K562 (cell line): ENCODE measurements around the gene ANO1.

Experiments used
- CTCF ChIP-seq, 3 experiments: IDR thresholded peaks in 2 of 3; conservative IDR thresholded peaks in 1 of 3; 2 replicates each; pipeline ENCODE4 v1.5.1; 2011 to 2012; ENCODE audit warnings: low read length in 3 of 3, mild to moderate bottlenecking in 3 of 3, control low read depth in 2 of 3, improper control_type of control experiment in 1 of 3, inconsistent platforms in 1 of 3, low read depth in 1 of 3, mixed read lengths in 1 of 3, moderate library complexity in 1 of 3; ENCODE audit not compliant: insufficient read depth in 2 of 3
- PREB ChIP-seq: sonication (generic); formaldehyde crosslinking; IDR thresholded peaks from 2 replicates; pipeline ENCODE4 v1.8.1; 2023; ENCODE audit warnings: mild to moderate bottlenecking, missing genetic modification reagents

GRCh38 chr11:70129051-70129592 is 51.0 kb downstream of the ANO1 start:
- no peak for TF ChIP-seq PREB (CRISPR knock-in tag)
- no peak for TF ChIP-seq CTCF (IDR thresholded peaks at IDR 0.05 in 2 of 3, conservative IDR thresholded peaks at IDR 0.05 in 1 of 3; ENCODE audit: insufficient read depth in 2 of 3, low read depth in 1 of 3, low read length in 3 of 3)
